GM18505 (cell line): Measurements from ENCODE around the gene ZNRF3.

ENCODE experiments used
- ATAC-seq: cut with Tn5 transposase; IDR thresholded peaks from one replicate; pipeline ENCODE4 v1.9.1; 2021; ENCODE audit not compliant: unreplicated experiment
- POLR2A ChIP-seq: IDR thresholded peaks from 4 replicates; pipeline ENCODE4 v1.6.1; 2011; ENCODE audit warnings: borderline replicate concordance; ENCODE audit not compliant: insufficient read depth, insufficient read length; ENCODE audit errors: extremely low read depth

The ZNRF3 gene

DNA sequence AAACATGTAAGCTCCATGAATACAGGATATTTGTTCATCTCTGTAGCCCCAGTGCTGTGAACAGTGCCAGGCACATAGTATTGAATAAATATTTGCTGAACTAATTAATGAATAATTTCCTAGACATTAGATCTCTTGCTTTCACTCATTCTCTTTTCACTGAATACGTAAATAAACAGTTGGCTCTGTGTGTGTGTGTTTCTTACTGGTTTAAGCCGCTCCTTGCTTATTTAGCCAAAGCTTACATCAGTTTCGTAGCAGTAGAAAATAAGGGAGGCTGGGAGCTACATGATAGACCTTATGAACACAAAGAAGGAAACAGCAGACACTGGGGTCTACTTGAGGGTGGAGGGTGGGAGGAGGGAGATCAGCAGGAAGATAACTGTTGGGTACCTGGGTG lies 206.7 kb downstream of the ZNRF3 start:
- ATAC-seq = no peak
- no peak for TF ChIP-seq POLR2A

DNA sequence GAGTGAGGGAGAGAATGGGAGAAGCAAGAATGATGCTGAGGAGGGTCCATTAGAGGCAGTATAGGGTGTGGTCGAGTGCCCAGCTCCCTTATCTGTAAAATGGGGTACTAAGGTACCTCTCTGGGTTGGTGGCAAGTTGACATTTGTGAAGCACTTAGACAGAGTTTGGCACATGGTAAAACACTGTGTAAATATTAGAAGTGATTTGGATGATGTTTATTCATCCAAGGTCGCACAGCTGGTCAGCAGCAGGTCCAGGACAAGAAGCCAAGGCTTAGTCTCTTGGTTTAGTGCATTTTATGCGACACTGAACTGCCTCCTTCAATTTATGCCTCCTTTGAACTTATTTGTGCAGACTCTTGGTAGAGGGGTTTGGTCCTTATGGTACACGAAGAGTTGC lies 208.9 kb downstream of the ZNRF3 start:
- ATAC-seq = no peak
- TF ChIP-seq POLR2A = no peak

DNA sequence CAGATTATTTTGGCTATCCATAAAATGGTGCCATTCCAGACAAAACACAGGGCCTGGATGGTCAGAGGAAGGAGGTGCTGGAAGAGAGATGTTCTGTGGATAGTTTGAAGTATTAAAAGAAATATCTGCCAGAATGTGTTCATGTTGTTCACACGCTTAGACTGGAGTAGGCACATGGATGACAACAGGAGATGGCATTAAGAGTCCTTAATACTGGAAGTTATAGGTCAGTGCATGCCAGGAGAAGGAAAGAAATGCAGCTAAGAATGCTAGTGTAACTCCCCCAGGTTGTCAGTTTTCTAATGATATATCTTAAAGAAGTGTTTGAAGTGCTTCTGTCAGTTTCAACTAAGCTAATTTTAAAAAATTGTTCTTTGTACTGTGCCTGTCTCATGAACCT lies 209.7 kb downstream of the ZNRF3 start:
- no peak for ATAC-seq
- no peak for TF ChIP-seq POLR2A

DNA sequence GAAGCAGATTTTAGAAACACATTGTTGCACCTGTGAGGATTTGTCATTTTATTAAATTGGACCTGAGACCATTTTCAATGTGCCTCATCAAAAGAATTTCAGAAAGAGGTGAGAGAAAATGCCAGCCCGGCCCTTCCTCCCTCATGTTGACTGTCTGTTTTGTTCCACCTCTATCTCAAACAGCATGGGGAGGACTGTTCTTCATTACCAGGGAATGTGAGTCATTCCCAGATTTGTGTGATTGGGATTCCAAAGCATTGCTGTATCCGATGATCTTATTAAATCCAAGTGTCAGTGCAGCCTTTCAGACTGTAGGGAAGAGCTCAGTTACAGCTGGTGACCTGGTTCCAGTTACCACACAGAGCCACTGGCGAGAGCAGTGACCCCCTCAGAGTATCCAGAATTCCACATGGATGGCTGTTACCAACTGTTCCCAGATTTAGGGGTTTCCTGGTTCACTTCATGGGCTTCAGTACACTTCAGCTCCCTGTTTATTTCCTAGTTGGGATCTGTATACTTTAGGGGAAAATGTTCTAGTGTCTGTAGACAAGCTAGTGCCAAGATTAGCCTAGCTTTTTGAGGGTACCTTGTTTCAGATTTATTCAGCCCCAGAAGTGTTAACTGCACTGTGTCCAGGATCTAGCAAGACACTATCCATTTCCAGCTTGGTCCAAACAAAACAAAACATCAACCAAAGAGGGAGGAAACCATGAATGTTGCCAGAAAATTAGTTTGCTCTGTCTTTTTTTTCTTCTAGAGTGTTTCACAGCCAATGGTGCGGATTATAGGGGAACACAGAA lies 210.3 kb downstream of the ZNRF3 start:
- no peak for ATAC-seq
- TF ChIP-seq POLR2A = no peak

DNA sequence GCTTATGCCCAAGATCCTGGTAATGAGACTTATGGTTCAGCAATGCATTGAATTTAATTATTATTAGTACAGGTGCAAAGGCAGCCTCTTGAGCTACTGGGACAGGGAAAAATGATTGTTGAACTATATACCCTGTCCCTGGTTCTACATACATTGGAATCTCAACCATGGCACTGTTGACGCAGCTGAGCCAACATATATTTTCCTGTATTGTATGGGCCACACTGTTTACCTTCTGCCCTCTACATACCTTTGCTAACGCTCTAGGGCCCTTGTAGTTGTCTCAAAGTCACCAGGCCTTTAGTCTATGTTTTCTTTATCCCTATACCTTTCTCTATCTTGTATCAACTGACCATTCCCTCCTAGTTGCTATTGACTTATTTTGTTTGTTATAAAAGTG lies 212.1 kb downstream of the ZNRF3 start:
- no peak for ATAC-seq
- no peak for TF ChIP-seq POLR2A

DNA sequence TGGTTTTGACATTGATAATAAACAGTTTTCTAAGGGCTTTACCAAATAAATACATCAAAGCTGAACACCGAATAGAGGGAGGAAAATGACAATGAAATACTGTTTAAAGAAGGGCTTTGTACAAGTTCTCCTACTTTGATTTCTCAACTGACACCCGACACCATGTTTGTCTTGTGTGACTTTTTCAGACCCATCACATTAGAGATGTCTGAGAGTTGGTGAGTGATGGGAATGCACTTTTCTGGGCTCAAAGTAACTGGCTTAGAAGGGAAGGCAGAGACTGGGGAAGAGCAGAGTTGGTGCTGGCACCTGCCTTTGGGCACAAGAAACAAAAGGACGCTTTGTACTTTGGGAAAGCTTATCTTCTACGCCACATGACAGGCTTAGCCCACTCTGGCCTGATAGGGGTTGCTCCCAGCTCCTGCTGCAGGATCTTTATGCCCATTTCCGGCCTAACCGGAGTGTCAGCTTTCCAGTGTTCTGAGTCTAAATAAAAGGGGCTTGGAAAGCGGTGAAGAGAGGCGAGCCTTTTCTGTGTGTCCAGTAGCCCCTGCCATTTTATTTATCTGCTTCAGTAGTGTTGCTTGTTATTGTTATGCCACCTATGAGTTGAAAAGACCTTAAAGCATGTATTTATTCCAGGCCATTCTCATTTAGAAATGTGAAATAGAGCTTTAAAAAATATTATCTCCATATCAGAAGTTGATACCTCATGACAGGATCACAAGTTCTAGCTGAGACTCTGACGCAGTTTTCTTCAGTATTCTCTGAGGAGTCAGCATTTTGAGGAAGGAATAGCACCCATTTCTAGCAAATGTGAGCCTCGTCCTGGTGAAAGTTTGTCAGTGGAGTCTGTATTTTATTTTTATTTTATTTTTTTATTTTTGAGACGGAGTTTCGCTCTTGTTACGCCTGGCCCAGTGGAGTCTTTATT lies 213.6 kb downstream of the ZNRF3 start:
- TF ChIP-seq POLR2A = no peak

DNA sequence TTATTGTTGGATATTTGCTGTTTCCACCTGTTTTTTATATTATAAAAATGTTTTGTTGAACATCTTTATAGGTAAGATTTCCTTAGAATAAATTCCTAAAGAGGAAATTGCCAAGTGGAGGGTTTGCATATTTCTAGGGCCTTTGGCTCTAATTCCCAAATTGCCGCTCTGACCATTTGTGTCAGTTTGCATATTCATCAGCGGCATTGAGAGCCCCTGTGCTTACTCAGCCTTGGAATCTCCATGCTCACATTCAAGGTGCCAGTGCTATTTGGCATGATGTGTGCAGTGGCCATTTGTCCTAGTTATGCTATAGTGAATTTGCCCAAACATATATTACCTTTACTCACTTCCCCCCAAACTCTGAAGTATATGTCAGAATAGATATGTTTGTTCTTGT lies 214.9 kb downstream of the ZNRF3 start:
- TF ChIP-seq POLR2A = no peak
- ATAC-seq = no peak

More for the DNA sequence above, 213.6 kb downstream of the ZNRF3 start:
- no peak for ATAC-seq

DNA sequence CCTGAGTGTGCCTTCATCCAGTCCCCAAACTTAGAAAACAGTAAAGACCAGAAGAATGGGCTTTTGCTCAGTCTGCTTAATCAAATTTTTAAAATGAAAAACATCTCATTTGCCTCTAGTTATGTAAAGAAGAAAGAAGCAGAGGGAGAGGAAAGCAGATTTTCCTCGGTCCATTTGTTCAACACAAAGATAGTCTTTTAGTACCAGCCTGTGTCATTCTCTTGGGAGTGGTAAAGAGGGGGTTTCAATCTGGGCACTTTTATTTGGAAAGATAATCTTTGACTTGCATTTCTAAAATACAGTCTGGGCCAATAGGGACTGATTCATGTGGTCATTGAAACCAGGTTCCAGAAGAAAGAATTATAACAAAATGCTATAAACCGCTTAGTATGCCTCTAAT lies 218.9 kb downstream of the ZNRF3 start:
- no peak for ATAC-seq
- TF ChIP-seq POLR2A = no peak

DNA sequence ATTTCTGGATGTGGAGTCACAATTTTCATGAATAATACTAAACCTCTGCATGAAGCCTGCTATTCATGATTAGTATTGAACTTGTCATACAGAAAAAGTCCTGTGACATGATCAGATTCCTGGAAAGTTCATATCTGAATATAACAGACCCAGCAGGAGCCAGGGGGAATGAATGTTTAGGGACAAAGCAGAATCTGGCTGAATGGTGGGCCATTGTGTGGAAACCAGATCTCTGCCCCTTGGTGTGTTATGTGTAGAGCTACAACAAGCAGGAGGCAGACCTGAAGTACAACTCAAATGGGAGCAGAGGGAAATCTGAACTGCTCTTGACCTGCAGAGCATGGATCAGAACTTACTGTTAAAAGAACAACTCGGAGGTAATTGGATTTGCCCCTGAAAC lies 219.7 kb downstream of the ZNRF3 start:
- ATAC-seq = no peak
- no peak for TF ChIP-seq POLR2A

DNA sequence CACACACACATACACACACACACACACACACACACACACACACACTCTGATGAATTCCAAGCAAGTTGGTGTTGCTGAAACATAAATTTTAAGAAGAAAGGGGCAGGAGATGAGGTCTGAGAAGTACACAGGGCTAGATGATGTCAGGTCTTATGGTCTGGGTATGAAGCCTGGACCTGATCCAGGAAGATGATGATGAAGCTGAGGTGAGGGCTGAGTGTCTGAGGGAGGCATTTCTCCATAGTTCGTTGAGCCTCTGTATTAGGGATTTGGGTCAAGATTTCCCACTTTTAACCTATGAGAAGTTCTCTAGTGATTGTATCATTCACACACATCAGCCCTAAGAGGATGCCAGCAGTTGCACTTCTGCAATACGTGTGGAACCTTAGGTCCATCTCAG lies 222.1 kb downstream of the ZNRF3 start:
- no peak for TF ChIP-seq POLR2A
- ATAC-seq = no peak

DNA sequence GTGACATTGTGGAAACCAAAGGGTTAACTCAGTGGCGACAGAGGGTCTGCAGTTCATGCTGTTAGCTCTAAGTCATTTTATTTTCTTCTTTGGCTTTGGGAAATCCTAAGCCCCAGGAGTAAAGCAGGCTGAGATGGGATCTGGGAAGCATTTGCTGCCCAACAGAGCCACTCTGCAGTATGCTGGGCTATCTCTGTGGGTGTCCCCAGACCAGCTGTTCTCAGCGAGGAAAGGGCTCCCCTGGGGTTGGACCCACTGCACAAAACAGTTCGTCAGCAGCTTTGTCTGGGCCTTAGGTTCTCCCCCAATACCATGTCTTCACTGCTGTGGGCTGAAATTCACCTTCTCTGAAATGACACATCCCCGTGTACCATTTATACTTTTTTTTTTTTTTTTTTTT lies 223.5 kb downstream of the ZNRF3 start:
- ATAC-seq = no peak
- no peak for TF ChIP-seq POLR2A
